OCI-LY1 (cell line): ENCODE measurements around the gene THRA.

ENCODE experiments used
- H2AFZ ChIP-seq: fragments of 200-600 bp; sonication (generic), shearing (Covaris generic); 2 replicates; pipeline ENCODE4 v1.6.0; 2014; ENCODE audit warnings: antibody characterized with exemption, mild to moderate bottlenecking, low read length
- H3F3A ChIP-seq: fragments of 200-600 bp; sonication (generic), shearing (Covaris generic); 2 replicates; pipeline ENCODE4 v1.6.0; 2014; ENCODE audit warnings: mild to moderate bottlenecking, antibody characterized with exemption, low read length, moderate library complexity; ENCODE audit not compliant: insufficient read depth
- H3K27ac ChIP-seq: fragments of 200-600 bp; sonication (generic); 2 replicates; pipeline ENCODE4 v1.5.1; 2014; ENCODE audit warnings: low read length, mixed run types, mild to moderate bottlenecking, low read depth; ENCODE audit not compliant: poor library complexity, severe bottlenecking
- H3K27me3 ChIP-seq: fragments of 200-600 bp; sonication (generic); 2 replicates; pipeline ENCODE4 v1.6.0; 2014; ENCODE audit warnings: antibody characterized with exemption, mild to moderate bottlenecking, low read length, moderate library complexity; ENCODE audit not compliant: insufficient read depth
- H3K36me3 ChIP-seq: fragments of 200-600 bp; sonication (generic); 2 replicates; pipeline ENCODE4 v1.6.1; 2014; ENCODE audit warnings: mild to moderate bottlenecking, antibody characterized with exemption, low read length, moderate library complexity, mixed read lengths; ENCODE audit not compliant: insufficient read depth
- H3K4me1 ChIP-seq: fragments of 200-600 bp; sonication (generic); 2 replicates; pipeline ENCODE4 v1.5.1; 2014; ENCODE audit warnings: mild to moderate bottlenecking, low read length, moderate library complexity; ENCODE audit not compliant: insufficient read depth, severe bottlenecking
- H3K4me2 ChIP-seq: fragments of 200-600 bp; sonication (generic), shearing (Covaris generic); 2 replicates; pipeline ENCODE4 v1.6.1; 2014; ENCODE audit warnings: low read length
- H3K4me3 ChIP-seq: fragments of 200-600 bp; sonication (generic); 2 replicates; pipeline ENCODE4 v1.5.1; 2014; ENCODE audit warnings: low read length, low read depth, mild to moderate bottlenecking, mixed read lengths; ENCODE audit not compliant: poor library complexity, severe bottlenecking
- H3K79me2 ChIP-seq: fragments of 200-600 bp; shearing (Covaris generic); 2 replicates; pipeline ENCODE4 v1.6.1; 2016; ENCODE audit warnings: mixed run types, low read length, mixed read lengths; ENCODE audit not compliant: insufficient read depth
- H3K9ac ChIP-seq: fragments of 200-600 bp; sonication (generic), shearing (Covaris generic); 2 replicates; pipeline ENCODE4 v1.6.1; 2014; ENCODE audit warnings: mild to moderate bottlenecking, low read length, mixed read lengths
- H3K9me2 ChIP-seq: fragments of 200-600 bp; sonication (generic), shearing (Covaris generic); 2 replicates; pipeline ENCODE4 v1.6.1; 2014; ENCODE audit warnings: low read depth, mild to moderate bottlenecking, low read length, mixed read lengths
- H3K9me3 ChIP-seq: fragments of 200-600 bp; shearing (Covaris generic); 2 replicates; pipeline ENCODE4 v1.6.1; 2014; ENCODE audit warnings: low read length, mixed read lengths
- H4K20me1 ChIP-seq: fragments of 200-600 bp; sonication (generic), shearing (Covaris generic); 2 replicates; pipeline ENCODE4 v1.6.0; 2016; ENCODE audit warnings: mild to moderate bottlenecking, low read length; ENCODE audit not compliant: insufficient read depth
- EZH2 ChIP-seq: fragments of 200-600 bp; sonication (generic), shearing (Covaris generic); IDR thresholded peaks from 2 replicates; pipeline ENCODE4 v1.8.0; 2017; ENCODE audit warnings: borderline replicate concordance, mixed run types, mild to moderate bottlenecking, antibody characterized with exemption, low read length, moderate library complexity, mixed read lengths
- TF ChIP-seq, protein P1 (sequence below): fragments of 200-600 bp; sonication (generic), shearing (Covaris generic); IDR thresholded peaks from 2 replicates; pipeline ENCODE4 v1.5.1; 2017; ENCODE audit warnings: mild to moderate bottlenecking, antibody characterized with exemption, low read length, moderate library complexity, mixed read lengths

THRA gene

DNA sequence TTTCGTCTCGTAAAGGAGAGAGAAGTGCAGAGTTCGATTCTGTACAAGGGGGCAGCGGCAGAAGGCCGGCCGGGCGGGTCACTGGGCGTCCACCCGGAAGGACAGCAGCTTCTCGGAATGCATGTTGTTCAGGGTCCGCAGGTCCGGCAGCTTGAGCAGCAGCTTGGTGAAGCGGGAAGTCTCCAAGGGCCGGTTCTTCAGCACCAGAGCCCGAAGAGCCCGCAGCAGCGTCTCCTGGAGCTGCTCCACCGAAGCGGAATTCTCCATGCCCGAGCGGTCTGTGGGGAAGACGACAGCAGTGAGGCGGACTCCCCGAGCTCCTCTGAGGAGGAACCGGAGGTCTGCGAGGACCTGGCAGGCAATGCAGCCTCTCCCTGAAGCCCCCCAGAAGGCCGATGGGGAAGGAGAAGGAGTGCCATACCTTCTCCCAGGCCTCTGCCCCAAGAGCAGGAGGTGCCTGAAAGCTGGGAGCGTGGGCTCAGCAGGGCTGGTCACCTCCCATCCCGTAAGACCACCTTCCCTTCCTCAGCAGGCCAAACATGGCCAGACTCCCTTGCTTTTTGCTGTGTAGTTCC is 30.3 kb downstream of the THRA start:
- Histone ChIP-seq H3K79me2 (no peaks in the 10 kb centered on the region), H3K4me3 (no peak overlapping the region), H3K4me2 (no peak overlapping the region), H4K20me1 (no peaks in the 10 kb centered on the region), H3K36me3 (peaks cover 22% of the 10 kb centered on the region; the same call in 1 of the 2 replicates), H3K9ac (no peak overlapping the region), H3K27ac (no peak overlapping the region), H3K9me2 (no peaks in the 10 kb centered on the region), H3F3A (no peaks in the 10 kb centered on the region), H3K9me3 (no peaks in the 10 kb centered on the region), H3K4me1 (peaks cover 27% of the 10 kb centered on the region), H2AFZ (no peak overlapping the region), H3K27me3 (no peaks in the 10 kb centered on the region)
- no peak for TF ChIP-seq EZH2
- TF ChIP-seq, protein P1, sequence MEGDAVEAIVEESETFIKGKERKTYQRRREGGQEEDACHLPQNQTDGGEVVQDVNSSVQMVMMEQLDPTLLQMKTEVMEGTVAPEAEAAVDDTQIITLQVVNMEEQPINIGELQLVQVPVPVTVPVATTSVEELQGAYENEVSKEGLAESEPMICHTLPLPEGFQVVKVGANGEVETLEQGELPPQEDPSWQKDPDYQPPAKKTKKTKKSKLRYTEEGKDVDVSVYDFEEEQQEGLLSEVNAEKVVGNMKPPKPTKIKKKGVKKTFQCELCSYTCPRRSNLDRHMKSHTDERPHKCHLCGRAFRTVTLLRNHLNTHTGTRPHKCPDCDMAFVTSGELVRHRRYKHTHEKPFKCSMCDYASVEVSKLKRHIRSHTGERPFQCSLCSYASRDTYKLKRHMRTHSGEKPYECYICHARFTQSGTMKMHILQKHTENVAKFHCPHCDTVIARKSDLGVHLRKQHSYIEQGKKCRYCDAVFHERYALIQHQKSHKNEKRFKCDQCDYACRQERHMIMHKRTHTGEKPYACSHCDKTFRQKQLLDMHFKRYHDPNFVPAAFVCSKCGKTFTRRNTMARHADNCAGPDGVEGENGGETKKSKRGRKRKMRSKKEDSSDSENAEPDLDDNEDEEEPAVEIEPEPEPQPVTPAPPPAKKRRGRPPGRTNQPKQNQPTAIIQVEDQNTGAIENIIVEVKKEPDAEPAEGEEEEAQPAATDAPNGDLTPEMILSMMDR = no peak

DNA sequence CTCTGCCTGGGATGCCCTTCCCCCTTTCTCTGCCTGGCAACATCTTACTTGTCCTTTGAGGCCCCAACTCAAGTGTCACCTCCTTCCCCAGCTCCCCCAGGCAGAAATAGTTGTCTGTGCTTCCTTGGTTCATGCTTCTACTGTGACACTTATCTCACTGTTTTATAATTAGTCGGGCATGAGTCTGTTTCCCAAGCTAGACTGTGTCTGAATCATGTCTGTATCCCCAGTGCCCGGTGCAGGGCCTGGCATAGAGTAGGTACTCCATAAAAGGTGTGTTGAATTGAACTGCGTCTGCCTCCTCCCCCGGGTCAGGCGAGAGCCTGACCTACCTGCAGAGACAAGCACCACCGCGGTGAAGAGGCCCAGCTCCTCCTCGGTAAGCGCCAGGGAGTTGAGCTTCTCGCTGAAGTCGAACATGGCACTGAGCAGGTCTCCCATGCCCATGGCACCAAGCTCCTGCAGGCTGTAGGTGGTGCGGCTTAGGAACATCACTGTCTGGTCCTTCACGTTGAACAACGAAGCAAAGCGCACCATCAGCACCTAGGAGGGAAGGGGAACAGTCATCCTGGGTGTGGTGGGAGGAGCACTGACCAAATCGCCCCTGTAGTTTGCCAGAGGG is 30.9 kb downstream of the THRA start:
- peaks cover 24% of the 10 kb centered on the region; the same call in 1 of the 2 replicates for H3K36me3 ChIP-seq
- peaks cover 33% of the 10 kb centered on the region for H3K4me1 ChIP-seq
- no peaks in the 10 kb centered on the region for H3K27me3 ChIP-seq
- no peak overlapping the region for H2AFZ ChIP-seq
- H3K4me2 ChIP-seq = no peak overlapping the region
- H4K20me1 ChIP-seq = no peaks in the 10 kb centered on the region
- no peaks in the 10 kb centered on the region for H3K9me2 ChIP-seq
- H3K9me3 ChIP-seq = no peaks in the 10 kb centered on the region
- no peaks in the 10 kb centered on the region for H3F3A ChIP-seq
- no peak overlapping the region for H3K27ac ChIP-seq
- no peak for TF ChIP-seq EZH2
- TF ChIP-seq, protein P1 = no peak
- no peak overlapping the region for H3K4me3 ChIP-seq
- no peaks in the 10 kb centered on the region for H3K79me2 ChIP-seq
- no peak overlapping the region for H3K9ac ChIP-seq

DNA sequence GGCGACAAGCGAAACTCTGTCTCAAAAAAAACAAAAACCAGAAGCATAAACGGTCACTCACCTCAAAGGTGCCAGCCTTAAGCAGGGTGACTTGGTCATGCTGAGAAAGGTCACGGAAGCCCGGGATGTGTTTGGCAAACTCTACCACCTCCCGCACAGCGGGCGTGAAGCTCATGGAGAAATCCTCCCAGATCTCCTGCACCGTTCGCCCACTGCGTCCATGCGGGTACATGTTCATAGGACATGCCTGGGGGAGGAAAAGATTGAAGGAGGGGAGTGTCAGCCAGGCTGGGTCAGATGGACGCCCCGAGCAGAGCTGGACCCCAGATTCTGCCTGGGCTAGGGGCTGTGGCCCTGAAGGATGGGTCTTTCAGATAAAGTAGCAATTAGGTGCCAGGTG is 32.1 kb downstream of the THRA start:
- Histone ChIP-seq H3K27ac (no peak overlapping the region), H3K9me3 (no peaks in the 10 kb centered on the region), H3F3A (no peaks in the 10 kb centered on the region), H3K4me2 (no peak overlapping the region), H3K79me2 (no peaks in the 10 kb centered on the region), H2AFZ (no peak overlapping the region), H3K27me3 (no peaks in the 10 kb centered on the region), H3K36me3 (peaks cover 24% of the 10 kb centered on the region; the same call in 1 of the 2 replicates), H3K9me2 (no peaks in the 10 kb centered on the region), H3K9ac (no peak overlapping the region), H4K20me1 (no peaks in the 10 kb centered on the region), H3K4me3 (no peak overlapping the region), H3K4me1 (peaks cover 45% of the 10 kb centered on the region)
- TF ChIP-seq, protein P1 = no peak
- TF ChIP-seq EZH2 = no peak
